NCI-H345 treated with DMSO at 0.1 percent for 48 hours (cell line): Measurements from ENCODE around the gene CCDC188.
A peak's percentile ranks its signal among the peaks of the same experiment; 100 is the strongest.
"Not testable (repeated sequence)": the region's sequence is repeated elsewhere in the genome, so short reads cannot be mapped to it uniquely, and the experiment has no call there.

ENCODE experiments used
- DNase-seq: peaks from one replicate; lab custom pipeline; 2025; ENCODE audit not compliant: unreplicated experiment; lab: John Stamatoyannopoulos, UW

CCDC188 gene

GRCh38 chr22:20171288-20172140 is 20.7 kb upstream of the CCDC188 start:
- no peak for DNase-seq

- DNase-seq, result no peak
Measured at GRCh38 chr22:20170170-20170569, 19.3 kb upstream of the CCDC188 start.

DNA sequence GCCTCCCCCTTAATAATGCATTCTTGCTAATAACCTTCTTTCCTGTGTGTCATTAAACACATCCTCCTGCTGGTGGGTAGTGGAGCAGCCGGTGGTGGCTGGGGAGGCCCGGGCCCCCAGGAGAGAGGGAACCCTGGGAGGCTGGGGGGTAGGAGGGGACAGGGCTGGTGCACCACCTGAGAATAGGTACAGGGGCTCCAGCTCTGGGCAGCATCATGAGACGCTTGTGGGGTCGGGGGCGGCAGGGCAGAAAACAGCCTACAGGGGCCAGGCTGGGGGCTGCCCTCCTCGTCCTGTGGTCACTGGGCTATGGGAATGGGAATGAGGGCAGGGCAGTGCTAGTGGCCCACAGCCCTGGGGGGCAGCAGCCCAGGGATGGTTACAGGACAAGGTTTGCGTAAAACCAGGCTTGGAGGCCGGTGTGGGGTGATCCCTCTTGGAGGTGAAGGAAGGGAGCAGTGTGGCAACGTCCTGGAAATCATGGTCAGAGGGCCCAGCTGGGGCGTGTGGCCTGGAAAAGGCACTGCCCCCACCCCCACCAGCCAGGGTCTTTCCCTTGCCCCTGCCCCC is 18.5 kb upstream of the CCDC188 start:
- DNase-seq, result no peak

- no peak for DNase-seq
Measured at GRCh38 chr22:20167643-20168322, 16.9 kb upstream of the CCDC188 start.

GRCh38 chr22:20166703-20167102 is 15.8 kb upstream of the CCDC188 start:
- DNase-seq, result no peak

DNA sequence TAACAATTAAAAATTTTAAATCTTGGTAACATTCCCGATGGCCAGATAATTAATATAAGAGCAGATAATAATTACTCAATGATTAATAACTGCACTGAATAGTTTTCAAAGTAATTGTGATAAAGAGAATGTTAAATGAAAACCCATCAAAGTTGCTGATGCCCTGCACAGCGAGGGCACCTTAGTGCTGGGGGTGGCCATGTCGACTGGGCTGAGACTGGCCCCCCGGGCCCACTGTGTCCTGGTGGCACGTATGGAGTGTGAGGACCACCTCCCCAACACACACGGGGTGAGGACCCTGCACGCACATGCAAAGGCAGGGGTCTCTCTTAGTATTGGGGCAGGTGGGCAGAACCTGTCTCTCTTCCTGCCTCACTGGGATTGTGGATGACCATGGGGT is 15.1 kb upstream of the CCDC188 start:
- DNase-seq, result no peak

DNA sequence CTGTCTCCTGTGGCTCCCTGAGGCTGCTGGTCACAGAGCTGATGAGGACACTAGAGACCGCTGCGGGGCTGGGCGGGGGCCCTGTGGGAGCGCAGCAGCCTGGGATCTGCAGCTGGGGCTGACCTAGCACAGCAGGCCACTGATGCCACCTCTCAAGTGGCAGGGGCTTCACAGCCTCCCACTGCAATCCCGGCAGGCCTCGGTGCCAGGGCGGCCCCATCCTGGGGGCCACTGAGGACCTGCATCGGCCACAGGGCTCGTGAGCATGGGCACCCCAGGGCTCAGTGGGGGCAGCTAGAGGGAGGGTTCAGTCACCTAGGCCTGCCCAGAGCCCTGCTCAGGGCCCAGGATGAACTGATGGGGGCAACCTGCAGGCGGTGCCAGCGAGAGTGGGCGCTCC is 14.6 kb upstream of the CCDC188 start:
- DNase-seq, result no peak

DNA sequence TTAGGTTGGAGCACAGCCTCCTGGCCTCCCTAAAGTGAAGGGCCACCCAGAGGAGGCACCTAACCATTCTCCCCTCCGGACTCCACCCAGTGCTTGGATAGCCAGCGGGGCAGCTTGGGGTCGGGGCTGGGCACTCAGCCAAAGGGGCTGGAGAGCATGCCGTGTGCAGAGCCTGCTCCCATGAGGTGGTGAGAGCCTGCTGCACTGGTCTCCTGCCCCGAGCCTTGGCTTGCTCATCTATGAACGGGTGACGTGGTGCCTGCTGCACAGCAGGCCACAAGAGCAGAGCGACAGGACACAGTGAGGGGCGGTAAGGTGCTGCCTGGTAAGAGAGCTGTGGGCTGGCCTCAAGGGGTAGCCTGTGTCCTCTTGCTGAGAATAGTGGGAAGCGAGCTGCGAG is 14.0 kb upstream of the CCDC188 start:
- DNase-seq, result no peak

DNA sequence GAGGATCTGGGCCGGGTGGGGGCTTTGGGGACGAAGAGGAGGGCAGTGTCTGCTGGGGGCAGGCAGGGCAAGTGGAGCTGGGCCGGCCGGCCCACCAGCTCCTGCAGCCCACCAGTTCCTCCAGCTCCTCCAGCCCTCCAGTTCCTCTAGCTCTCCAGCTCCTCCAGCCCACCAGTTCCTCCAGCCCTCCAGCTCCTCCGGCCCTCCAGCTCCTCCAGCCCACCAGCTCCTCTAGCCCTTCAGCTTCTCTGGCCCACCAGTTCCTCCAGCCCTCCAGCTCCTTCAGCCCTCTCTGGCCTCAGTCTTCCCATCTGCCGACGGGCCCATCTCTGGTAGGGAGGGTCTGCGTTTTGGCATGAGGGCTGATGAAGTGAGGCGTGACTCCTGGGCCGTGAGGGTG is 9.2 kb upstream of the CCDC188 start:
- DNase-seq, result no peak

- DNase-seq, result not testable (repeated sequence)
Measured at GRCh38 chr22:20159531-20159930, 8.7 kb upstream of the CCDC188 start.

- DNase-seq, result no peak
Measured at GRCh38 chr22:20159076-20159475, 8.2 kb upstream of the CCDC188 start.

- no peak for DNase-seq
Measured at GRCh38 chr22:20158391-20159036, 7.7 kb upstream of the CCDC188 start.

DNA sequence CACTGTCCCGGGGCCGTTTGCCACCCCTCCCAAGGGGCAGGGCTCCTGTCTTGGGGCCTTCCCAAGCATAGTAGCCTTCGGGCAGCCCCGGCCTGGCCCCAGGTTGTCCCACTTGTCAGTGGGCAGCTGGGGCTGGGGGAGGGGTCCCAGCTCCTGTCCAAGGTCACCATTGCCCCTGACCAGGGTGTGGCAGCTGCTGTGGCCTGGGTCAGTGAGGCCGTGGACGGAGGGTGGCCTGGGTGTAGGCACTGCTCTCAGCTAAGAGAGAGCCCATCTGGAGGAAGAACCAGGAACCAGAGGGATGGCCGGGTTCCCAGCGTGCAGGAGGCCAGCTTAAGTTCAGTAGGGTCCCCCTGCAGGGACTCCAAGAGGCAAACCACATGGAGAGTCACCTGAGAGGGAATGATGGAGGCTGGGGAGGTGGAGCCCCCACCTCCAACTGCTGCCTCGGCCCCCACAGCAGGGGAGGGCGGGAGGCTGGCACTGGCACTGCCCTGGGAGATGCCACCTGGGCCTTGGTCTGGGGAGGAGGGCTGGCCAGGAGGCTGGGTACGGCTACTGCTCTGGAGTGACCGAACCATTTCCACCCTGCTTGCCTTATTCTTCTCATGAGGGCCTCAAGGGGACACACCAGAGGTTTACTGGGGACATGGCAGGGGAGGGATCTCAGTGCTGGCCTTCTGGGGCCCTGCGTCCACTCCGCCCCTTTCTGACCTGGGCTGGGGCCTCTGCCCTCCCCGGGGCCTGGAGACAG is 6.8 kb upstream of the CCDC188 start:
- no peak for DNase-seq

DNA sequence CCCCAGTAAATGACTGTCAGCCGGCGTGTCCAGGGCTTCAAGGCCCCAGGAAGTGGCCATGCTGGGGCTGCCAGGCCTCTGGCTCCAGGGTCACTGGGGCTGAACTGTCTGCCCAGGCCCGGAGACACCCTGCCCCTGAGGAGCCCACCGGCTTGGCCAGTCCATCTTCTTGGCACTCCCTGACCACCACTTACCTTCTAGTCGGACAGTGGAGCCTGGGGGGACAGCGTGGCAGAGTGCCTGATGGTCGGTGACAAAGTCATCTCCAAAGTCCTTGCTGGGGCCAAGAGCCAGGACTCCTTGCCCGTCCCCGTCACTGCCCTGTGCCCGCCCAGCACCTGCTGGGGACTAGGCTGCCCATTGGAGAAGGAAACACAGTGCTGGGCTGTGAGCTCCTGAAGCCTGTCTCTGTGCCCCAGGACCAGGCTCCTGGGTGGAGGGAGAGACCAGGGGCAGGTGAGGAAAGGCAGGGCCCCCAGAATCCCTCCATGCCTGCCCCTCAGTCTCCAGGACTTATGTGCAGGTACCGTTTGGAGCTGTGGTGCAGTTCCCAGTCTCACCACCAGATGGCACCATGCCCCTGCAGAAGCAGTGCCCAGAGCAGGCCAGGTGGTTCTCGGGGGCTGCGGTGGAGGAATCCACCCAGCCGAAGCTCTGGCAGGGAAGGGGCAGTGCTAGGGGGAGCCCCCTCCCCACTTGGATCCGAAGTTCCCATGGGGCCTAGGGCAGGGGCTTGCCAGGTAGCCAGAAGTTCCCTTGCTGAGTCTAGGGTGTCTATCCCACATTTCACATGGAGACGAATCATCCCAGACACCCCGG is 6.0 kb upstream of the CCDC188 start:
- peak; percentile 41 for DNase-seq

GRCh38 chr22:20156042-20156389 is 5.2 kb upstream of the CCDC188 start:
- DNase-seq, result no peak

- DNase-seq, result peak; percentile 30
Measured at GRCh38 chr22:20155330-20156041, 4.6 kb upstream of the CCDC188 start.

DNA sequence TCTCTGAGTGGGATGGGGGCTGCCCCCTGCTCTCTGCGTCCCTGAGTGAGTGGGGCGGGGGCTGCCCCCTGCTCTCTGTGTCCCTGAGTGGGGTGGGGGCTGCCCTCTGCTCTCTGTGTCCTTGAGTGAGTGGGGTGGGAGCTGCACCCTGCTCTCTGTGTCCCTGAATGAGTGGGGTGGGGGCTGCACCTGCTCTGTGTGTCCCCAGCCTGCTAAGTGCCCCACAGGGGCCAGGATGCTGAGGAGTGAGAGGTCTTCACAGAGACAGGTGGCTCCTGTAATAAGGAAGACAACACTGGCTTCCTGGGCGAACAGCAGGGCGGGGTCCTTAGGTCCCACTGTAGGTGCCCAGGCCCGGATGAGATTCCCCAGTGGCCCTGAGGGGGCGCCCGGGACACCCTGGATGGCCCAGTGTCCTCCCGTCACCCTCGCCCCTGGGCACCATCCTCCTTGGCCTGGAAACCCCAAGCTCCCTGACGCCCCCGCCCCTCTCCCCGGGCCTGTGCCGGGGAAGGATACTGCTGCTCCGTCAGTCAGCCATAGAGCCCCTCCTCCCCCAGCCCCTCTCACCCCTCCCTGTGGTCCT is 3.8 kb upstream of the CCDC188 start:
- peak; percentile 9 for DNase-seq

DNA sequence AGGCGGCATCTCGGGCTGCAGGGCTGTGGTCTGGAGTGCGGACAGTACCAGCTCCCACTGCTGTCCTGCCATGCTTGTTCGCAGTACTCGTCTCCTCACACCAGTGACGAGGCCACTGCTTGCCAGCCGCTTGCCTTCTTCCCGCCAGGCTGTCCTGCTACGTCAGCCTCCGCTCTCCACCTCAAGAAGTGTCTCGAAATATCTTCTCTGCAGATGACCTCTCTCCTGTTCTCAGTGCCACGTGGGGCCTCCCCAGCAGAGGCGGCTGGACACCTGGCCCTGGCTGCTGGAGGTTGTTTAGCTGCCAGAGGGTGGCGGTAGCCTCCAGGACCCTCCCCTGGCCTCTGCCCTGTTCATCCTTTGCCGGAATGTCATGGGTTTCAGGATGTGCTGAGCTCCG is 3.1 kb upstream of the CCDC188 start:
- no peak for DNase-seq

DNA sequence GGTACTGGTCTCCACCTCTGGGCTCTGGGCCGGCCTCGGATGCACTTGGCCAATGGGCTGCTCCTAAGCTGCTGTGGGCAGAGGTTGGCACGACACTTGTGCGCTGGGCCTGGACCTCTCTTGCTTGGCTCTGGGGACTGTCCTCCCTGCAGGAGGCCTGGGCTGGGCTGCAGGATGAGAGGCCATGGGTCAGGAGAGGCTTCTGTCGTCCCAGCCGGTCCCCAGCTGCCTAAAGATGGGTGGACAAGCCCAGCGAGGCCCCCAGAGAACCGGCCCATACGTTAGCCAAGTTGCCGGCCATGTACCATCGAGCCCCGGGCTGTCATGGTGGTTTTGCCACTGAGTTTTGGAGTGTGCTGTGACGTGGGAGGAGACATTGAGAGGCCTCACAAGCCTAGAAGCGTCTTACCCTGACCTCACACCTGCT is 1.6 kb upstream of the CCDC188 start:
- DNase-seq, result no peak
